ENCODE results near the gene RSL1D1.

DNA sequence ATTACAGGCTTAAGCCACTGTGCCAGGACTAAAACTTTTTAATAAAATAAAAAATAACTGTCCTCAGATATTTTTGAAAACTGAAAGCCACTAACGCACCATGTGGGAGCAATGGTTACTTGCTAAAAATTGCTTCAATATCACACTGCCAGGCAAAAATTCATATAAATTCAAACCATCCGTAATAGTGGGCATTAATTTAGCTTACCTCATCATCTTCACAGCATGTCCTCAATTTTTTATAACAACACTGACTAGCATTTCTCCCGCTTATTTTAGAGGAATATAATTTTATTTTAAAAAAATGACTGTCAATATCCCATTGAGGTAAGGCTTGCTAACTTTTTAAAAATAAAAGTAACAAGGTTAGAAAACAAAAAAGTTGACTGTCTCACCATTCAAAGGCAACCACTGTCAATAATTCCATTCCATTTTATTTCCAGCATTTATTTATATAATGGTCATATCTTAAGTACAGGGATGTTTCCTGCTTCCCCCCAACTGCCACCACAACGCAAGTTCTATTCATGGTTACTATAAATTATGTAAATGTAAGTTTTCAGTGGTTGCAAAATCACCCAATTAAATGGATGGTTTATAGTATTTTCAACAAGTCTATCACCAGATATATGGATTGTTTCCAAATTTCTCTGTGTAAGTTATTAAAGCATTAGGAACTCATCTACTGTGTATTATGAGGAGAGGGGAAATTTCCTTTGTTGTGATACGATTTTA, 39.1 kb upstream of the RSL1D1 start:
- no peak for TF ChIP-seq POLR2A (IDR thresholded peaks at IDR 0.05)
- TF ChIP-seq CTCF (IDR thresholded peaks at IDR 0.05) = no peak
- no peak for TF ChIP-seq EP300 (IDR thresholded peaks at IDR 0.05)
- no peak for TF ChIP-seq POLR2AphosphoS5 (IDR thresholded peaks at IDR 0.05)

All from suprapubic skin (tissue), 4 donors.